Measurements from ENCODE around the gene TEX51. TPM values are rescaled to one million over a fixed set of nuclear protein-coding genes. Genes with fewer than 3 reads are reported as not detected.

The TEX51 gene
- total RNA-seq, 2 experiments from 2014 or later: not detected

DNA sequence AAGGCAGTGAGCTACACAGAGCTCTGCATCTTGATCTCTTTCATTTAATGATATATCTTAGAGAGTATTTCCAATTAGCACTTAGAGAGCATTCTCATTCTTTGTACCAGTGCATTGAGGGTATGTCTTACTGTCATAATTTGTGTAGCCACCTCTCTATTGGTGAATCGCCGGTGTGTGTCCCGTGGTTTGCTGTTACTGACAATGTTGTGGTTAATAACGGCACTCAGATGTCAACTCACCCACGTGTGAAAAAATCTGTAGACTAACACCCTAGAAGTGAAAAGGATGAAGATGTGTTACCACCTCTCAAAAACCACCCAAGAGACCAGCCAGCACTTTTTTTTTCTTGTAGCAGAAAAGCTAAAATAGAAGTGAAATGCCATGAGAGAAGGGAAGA lies 37.1 kb downstream of the TEX51 start:
- ChIA-PET CTCF (ENCODE audit: unreplicated experiment) (no interaction called here), POLR2A (no interaction called here)
- no peak for TF ChIP-seq EZH2phosphoT487 (IDR thresholded peaks at IDR 0.05; ENCODE audit: borderline replicate concordance, low read depth, low read length)
- TF ChIP-seq, protein P1, sequence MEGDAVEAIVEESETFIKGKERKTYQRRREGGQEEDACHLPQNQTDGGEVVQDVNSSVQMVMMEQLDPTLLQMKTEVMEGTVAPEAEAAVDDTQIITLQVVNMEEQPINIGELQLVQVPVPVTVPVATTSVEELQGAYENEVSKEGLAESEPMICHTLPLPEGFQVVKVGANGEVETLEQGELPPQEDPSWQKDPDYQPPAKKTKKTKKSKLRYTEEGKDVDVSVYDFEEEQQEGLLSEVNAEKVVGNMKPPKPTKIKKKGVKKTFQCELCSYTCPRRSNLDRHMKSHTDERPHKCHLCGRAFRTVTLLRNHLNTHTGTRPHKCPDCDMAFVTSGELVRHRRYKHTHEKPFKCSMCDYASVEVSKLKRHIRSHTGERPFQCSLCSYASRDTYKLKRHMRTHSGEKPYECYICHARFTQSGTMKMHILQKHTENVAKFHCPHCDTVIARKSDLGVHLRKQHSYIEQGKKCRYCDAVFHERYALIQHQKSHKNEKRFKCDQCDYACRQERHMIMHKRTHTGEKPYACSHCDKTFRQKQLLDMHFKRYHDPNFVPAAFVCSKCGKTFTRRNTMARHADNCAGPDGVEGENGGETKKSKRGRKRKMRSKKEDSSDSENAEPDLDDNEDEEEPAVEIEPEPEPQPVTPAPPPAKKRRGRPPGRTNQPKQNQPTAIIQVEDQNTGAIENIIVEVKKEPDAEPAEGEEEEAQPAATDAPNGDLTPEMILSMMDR (conservative IDR thresholded peaks at IDR 0.05; ENCODE audit: low read length): no peak
- no peak for DNase-seq (ENCODE audit: low spot score)
- no TSS peak for BruUV-seq (replicated peaks)
- H3K4me3 ChIP-seq (ENCODE audit: low read depth, low read length, poor library complexity, severe bottlenecking): no peak overlapping the region
- intact Hi-C loops (cut with micrococcal nuclease; ENCODE audit: unreplicated experiment): no loop called here
- no peaks in the 10 kb centered on the region for H3K4me1 ChIP-seq (ENCODE audit: insufficient read depth, low read length, poor library complexity, severe bottlenecking)
- no peaks in the 10 kb centered on the region for H3K9me2 ChIP-seq (ENCODE audit: insufficient read depth, low read length)
- no peak overlapping the region for H3K4me2 ChIP-seq (ENCODE audit: low read length)
- H3K9me3 ChIP-seq (ENCODE audit: low read length): no peaks in the 10 kb centered on the region
- no peaks in the 10 kb centered on the region for H3K36me3 ChIP-seq (ENCODE audit: insufficient read depth, low read length)
- H4K20me1 ChIP-seq (ENCODE audit: insufficient read depth, low read length): no peaks in the 10 kb centered on the region
- no peak overlapping the region for H2AFZ ChIP-seq (ENCODE audit: low read length)
- no peaks in the 10 kb centered on the region for H3K79me2 ChIP-seq (ENCODE audit: insufficient read depth, low read depth, low read length)
- H3K27ac ChIP-seq (ENCODE audit: low read depth, low read length, poor library complexity, severe bottlenecking): no peak overlapping the region

DNA sequence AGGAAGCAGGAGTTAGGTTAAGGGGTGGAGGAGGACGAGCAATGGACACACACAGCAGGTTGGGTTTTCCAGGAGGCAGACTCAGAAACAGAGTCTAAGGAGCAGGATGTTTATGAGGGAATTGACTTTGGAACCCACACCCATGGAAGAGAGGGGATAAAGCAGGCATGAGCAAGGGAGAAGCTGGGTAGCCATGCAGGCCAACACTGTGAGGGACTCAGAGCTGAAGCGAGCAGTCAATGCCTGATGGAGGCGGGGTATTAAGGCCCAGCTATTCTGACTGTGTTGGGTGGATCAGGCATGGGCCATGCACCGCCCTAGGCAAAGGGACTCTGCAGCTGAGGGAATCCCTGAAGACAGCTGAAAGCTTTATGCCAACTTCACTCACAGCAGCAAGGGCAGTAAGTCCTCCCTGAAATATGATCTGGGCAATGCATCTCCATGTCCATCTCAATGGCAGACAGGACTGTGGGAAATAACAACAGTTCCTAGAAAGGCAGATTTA lies 37.6 kb downstream of the TEX51 start:
- Histone ChIP-seq H3K27ac (ENCODE audit: low read depth, low read length, poor library complexity, severe bottlenecking) (no peak overlapping the region), H3K9me2 (ENCODE audit: insufficient read depth, low read length) (no peaks in the 10 kb centered on the region), H3K9me3 (ENCODE audit: low read length) (no peaks in the 10 kb centered on the region), H3K36me3 (ENCODE audit: insufficient read depth, low read length) (no peaks in the 10 kb centered on the region), H3K4me3 (ENCODE audit: low read depth, low read length, poor library complexity, severe bottlenecking) (no peak overlapping the region), H3K79me2 (ENCODE audit: insufficient read depth, low read depth, low read length) (no peaks in the 10 kb centered on the region), H2AFZ (ENCODE audit: low read length) (no peak overlapping the region), H4K20me1 (ENCODE audit: insufficient read depth, low read length) (no peaks in the 10 kb centered on the region), H3K4me2 (ENCODE audit: low read length) (no peak overlapping the region), H3K4me1 (ENCODE audit: insufficient read depth, low read length, poor library complexity, severe bottlenecking) (no peaks in the 10 kb centered on the region)
- DNase-seq (ENCODE audit: low spot score): no peak
- POLR2A ChIA-PET: no interaction called here
- no peak for TF ChIP-seq EZH2phosphoT487 (IDR thresholded peaks at IDR 0.05; ENCODE audit: borderline replicate concordance, low read depth, low read length)
- TF ChIP-seq, protein P1 (conservative IDR thresholded peaks at IDR 0.05; ENCODE audit: low read length): no peak
- intact Hi-C loops (cut with micrococcal nuclease; ENCODE audit: unreplicated experiment): no loop called here
- BruUV-seq (replicated peaks): no TSS peak
- CTCF ChIA-PET (ENCODE audit: unreplicated experiment): no interaction called here

DNA sequence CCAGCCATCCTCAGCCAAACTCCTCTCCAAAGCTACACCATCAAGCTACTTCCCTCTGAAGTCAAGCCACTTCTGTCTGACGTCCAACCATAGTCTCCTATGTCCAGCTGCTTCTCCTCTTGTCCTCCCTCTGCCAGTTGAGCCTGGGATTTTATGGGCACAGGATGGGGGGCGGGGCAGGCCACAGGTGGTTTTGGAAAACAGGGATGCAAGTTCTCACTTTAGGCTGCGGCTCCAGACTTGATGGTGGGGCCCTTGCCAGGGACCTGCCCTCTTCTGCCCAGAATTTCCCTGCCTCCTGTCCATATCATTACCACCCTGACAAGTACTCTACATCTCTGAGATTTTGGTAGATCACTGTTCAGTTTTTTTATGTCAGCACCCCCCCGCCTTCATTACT lies 41.6 kb downstream of the TEX51 start:
- Histone ChIP-seq H3K4me1 (ENCODE audit: insufficient read depth, low read length, poor library complexity, severe bottlenecking) (no peaks in the 10 kb centered on the region), H3K9me3 (ENCODE audit: low read length) (0 out of 2 replicates have a peak, but pooled peaks cover 5% of the 10 kb centered on the region), H3K27ac (ENCODE audit: low read depth, low read length, poor library complexity, severe bottlenecking) (no peak overlapping the region), H3K9me2 (ENCODE audit: insufficient read depth, low read length) (no peaks in the 10 kb centered on the region), H4K20me1 (ENCODE audit: insufficient read depth, low read length) (no peaks in the 10 kb centered on the region), H3K36me3 (ENCODE audit: insufficient read depth, low read length) (no peaks in the 10 kb centered on the region), H3K4me2 (ENCODE audit: low read length) (no peak overlapping the region), H3K79me2 (ENCODE audit: insufficient read depth, low read depth, low read length) (no peaks in the 10 kb centered on the region), H2AFZ (ENCODE audit: low read length) (no peak overlapping the region), H3K4me3 (ENCODE audit: low read depth, low read length, poor library complexity, severe bottlenecking) (no peak overlapping the region)
- BruUV-seq (replicated peaks): no TSS peak
- no peak for DNase-seq (ENCODE audit: low spot score)
- ChIA-PET POLR2A (no interaction called here), CTCF (ENCODE audit: unreplicated experiment) (no interaction called here)
- intact Hi-C loops (cut with micrococcal nuclease; ENCODE audit: unreplicated experiment): no loop called here
- TF ChIP-seq, protein P1 (conservative IDR thresholded peaks at IDR 0.05; ENCODE audit: low read length): no peak
- TF ChIP-seq EZH2phosphoT487 (IDR thresholded peaks at IDR 0.05; ENCODE audit: borderline replicate concordance, low read depth, low read length): no peak

Data from OCI-LY7 (cell line).